Thyroid gland (tissue), 4 donors: ENCODE results near the gene IL11.

ENCODE experiments used
- POLR2A ChIP-seq, 2 donors: fragments of 450-650 bp; IDR thresholded peaks; one replicate each; pipeline ENCODE4 v1.6.1; 2017; ENCODE audit warnings: antibody characterized with exemption in 2 of 2, mild to moderate bottlenecking in 2 of 2, moderate library complexity in 1 of 2
- TF ChIP-seq, protein P1 (sequence below), 6 experiments: fragments of 200-600 bp in 3 of 6; fragments of 450-650 bp in 3 of 6; sonication (generic) in 3 of 6; IDR thresholded peaks; one replicate each; pipeline ENCODE4 v1.5.1; 2016 to 2019; ENCODE audit warnings: antibody characterized with exemption in 6 of 6, mild to moderate bottlenecking in 2 of 6, inconsistent platforms in 1 of 6, moderate library complexity in 1 of 6

DNA sequence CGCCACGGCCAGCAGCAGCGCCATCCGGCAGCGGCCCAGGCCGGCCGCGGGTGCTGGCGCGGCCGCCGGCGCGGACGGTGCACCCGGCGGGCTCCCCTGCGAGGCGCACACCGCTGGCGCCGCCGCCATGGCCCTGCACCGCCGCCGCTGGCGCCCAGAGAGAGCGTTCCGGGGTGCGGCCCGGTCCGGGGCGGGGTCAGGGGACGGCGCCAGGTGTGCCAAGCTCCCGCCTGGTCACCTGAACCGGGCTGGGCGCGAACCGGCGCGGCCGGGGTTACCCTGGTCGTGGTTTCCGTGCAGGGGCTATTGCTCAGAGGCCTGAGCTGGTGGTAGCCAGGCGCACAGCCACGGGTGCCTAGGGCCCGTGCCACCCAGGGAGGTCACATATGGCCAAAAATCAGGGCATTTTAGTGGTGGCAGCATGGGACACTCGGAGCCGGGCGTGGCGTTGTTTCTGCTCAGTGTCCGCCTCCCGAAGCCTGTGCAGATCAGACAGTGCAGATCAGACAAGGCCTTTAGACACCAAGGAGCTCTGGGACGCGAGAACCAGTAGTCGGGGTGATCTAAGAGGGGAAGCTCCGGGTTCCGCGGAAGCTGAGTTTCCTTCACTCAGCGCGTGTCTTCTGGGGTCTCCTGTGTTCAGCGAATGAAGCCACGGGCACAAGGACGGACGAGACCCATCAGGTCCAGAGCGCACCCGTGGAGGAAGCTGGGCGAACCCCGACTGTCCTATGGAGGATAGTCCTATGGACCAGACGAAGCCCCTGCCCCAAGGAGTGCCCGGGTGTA, 14.1 kb upstream of the IL11 start, which contains the start of gene TMEM238:
- TF ChIP-seq, protein P1, sequence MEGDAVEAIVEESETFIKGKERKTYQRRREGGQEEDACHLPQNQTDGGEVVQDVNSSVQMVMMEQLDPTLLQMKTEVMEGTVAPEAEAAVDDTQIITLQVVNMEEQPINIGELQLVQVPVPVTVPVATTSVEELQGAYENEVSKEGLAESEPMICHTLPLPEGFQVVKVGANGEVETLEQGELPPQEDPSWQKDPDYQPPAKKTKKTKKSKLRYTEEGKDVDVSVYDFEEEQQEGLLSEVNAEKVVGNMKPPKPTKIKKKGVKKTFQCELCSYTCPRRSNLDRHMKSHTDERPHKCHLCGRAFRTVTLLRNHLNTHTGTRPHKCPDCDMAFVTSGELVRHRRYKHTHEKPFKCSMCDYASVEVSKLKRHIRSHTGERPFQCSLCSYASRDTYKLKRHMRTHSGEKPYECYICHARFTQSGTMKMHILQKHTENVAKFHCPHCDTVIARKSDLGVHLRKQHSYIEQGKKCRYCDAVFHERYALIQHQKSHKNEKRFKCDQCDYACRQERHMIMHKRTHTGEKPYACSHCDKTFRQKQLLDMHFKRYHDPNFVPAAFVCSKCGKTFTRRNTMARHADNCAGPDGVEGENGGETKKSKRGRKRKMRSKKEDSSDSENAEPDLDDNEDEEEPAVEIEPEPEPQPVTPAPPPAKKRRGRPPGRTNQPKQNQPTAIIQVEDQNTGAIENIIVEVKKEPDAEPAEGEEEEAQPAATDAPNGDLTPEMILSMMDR (IDR thresholded peaks at IDR 0.05): no peak
- peak in 1 of 2 donors; percentile 69 for TF ChIP-seq POLR2A (IDR thresholded peaks at IDR 0.05)
